SH-SY5Y (cell line): ENCODE measurements around the gene MRPS27.

ENCODE experiments used
- GATA2 ChIP-seq: IDR thresholded peaks from 2 replicates; pipeline ENCODE4 v1.6.1; 2011; ENCODE audit warnings: mild to moderate bottlenecking, low read depth, low read length
- GATA3 ChIP-seq: IDR thresholded peaks from 2 replicates; pipeline ENCODE4 v1.6.1; 2011; ENCODE audit warnings: low read depth, mild to moderate bottlenecking, low read length, moderate library complexity

DNA sequence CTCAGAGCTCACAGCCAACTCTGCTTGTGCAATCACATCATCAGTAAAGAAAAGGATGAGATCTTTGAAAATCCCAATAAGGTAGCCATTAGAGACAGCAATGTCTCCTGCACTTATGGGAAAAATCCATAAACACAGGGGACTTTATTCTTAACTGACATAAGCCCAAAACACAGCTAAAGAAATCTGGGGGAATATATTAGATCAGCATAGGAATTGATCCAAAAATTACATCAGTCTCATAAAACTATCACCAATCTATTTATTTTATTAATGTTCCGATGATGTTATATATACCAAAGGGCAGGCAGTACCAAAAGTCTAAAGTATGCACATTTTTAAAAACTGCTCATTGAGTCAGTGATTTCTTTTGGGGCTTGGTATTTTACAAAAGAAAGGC lies 6.9 kb downstream of the MRPS27 start:
- TF ChIP-seq GATA2 = no peak
- TF ChIP-seq GATA3 = no peak
